GM18502 (cell line): Measurements from ENCODE around the gene INSM2.

Experiments used
- ATAC-seq: cut with Tn5 transposase; IDR thresholded peaks from one replicate; pipeline ENCODE4 v1.9.1; 2021; ENCODE audit warnings: mild to moderate bottlenecking; ENCODE audit not compliant: unreplicated experiment, poor library complexity

INSM2 gene

DNA sequence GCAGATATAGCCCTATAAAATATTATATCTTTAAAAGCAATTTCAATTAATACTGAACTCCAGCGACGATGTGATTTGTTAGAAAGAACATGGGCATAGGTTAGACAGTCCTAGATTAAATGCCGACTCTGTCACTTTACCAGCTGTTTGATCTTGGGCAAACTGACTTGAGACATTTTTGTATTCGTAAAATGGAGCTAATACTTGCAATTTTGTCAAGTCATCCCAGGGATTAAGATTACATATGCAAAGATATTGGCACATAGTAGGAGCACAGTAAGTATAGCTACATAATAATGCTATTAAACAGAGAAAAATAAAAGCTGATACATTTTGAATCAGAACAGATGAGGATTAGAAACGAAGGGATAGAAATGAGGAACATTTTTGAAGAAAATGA, 9.0 kb downstream of the INSM2 start:
- ATAC-seq = no peak

DNA sequence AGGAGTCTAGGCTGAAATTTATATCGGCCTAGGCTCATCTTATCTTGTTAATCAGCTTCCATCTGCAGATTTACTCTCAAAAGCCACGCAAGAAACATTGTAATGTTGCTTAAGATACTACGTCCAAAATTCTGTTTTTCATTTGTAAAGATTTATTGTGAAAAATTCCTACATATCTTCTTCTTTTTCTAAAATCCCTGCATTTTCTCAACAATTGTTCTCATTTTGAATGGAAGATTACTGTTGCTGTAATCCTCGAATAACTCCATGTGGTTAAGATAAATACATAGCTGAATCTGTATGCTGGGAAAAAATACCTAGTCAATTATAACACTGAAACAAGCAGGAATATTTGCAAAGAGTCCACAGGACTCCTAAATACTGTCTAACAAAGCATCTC, 15.6 kb downstream of the INSM2 start:
- ATAC-seq = no peak

DNA sequence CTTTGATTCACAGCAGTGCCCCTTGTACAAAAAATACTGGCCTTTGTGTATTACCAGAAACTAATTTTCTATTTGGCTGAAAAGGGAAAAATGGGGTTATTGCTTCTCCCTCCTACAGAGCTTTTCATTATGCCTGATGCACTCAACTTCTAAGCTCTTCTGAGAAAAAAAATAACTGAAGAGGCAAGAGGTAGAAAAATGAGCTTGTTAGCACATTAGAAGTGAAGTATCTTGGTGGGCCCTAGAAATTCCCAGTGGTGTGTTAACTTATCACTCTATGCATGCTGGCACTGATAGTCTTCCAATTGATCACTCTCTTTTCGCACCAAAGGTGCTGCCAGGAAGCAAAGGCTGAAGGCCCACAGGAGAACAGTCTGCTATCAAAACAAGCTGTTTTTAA, 17.1 kb downstream of the INSM2 start:
- no peak for ATAC-seq

DNA sequence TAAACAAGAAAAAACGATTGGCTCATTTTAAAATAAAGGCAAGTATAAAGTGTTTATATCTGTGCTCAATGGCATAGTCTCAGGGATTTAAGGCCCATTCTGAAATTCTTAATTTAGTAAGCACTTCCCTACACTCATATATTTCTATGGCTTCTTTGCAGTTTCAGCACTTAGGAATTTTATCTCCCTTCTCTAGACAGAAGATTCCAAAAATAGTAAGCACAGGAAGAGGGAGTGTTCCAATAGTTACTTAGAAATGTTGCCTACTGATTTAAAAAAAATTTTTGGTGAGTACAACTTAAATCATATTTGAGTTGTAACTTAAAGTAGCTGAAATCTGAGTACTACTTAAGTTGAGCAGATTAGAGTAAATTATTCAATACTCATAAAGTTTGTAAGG, 19.8 kb downstream of the INSM2 start:
- ATAC-seq = no peak

DNA sequence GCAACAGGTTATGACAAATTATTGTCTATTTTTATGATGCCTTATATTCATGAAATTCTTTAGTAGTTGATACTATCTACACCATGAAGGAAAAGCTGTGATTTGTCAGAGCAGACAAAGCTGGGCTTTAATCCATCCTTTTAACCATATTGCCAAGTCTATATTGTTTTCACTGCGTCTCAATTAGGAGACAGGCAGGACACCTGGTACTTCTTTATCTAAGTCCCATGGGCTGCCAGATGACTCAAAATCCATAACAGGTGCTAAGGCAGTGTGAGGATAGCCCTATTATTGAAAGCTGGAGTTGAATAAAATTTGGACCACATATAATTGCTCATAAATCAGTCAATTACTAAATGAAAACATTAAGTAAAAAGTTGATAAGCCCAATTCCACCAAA, 22.6 kb downstream of the INSM2 start:
- ATAC-seq = no peak

DNA sequence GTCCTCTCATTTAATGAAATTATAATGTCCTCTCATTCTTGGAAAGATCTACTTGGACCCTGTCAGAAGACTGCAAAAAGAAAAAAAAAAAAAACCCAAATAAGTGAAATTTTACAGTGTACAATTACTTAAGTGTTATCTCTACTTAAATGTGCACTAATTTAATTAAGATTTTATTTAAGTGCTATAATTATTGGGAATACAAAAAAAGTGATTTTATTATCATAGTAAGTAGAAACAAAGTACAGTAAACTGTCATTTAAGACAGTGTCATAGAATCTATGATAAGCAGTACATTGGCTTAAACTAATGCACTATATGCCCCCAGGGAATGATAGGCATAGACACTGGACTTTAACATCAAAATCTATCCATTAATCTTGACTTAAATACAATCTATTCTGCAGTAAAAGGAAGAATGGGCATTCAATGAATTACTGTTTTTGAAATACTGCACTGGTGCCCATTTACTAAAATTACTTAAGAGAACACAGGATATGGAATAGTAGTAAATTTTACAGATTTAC, 23.3 kb downstream of the INSM2 start:
- ATAC-seq = no peak

DNA sequence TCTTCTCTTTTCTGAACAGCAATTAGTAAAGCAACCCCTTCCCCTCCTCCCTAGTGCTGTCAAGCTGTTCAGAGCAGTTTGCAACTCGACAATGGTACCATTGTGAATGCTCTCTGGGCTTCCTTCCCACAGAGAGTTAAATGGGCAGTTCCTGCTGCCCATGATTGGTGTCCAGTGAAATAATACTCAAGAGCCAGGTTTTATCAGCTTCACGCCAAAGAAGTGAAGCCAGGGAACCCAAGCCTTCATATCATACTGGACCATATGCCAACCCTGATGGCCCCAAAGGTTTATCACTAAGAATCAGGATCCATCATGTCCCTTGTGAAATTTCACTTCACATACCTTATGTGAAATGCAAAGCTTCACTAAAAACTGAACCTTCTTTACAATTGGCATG, 24.7 kb downstream of the INSM2 start:
- ATAC-seq = no peak

DNA sequence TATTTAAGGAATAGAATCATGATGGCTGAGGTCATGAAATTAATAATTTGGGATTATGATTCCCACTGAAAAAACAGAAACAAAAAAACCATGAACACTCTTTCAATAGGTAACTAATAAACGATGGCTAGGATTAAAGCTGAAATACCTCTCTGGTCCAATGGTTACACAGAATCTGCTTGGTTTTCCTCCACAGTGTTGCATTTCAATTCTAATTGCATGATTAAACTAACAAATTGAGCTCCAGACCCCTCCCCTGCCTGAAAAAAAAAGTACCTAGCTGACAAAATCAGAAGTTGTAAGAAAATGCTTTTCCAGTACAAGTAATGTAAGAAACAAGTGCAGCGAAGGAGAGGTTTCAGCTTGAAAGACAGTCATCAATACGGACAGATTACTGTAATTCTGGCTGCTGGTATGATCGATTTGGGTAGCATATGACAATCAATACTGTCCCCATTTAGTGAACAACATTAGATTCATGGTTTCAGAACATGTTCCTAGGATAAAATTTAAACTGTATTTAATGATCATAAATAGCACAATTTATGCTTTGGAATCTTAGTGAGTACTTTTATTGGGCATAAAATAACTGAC, 32.0 kb downstream of the INSM2 start:
- ATAC-seq = no peak

DNA sequence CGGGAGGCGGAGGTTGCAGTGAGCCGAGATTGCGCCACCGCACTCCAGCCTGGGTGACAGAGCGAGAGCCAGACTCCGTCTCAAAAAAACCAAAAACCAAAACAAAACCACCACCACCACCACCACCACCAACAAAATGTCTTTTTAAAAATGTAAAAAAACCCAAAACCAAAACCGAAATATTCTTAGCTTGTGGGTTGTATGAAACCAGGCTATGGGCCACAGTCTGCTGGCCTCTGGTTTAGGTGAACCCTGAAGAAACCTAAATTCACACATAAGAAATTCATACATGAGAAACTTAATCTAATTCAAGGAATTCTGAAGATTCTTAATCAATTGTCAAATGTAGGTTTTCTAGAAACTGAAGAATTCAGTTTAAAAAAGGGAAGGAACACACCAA, 37.6 kb downstream of the INSM2 start:
- ATAC-seq = no peak

DNA sequence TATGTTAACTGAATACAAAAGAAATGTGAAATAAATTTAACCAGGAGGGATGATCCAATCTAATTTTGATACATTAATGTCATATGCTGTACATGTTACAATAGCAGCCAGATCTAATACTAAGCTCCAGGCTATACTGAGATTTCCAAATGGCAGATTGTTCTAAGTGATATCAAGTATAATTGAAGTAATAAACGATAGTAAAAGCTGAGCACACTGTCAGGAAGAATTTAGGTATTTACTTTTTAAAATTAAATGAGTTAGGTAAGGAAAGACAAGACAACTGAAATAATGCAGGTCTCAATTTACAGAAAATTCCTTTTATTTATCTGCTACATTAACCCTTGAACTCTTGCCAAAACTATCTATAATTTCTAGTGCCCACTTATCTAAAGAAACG, 39.9 kb downstream of the INSM2 start:
- ATAC-seq = no peak

DNA sequence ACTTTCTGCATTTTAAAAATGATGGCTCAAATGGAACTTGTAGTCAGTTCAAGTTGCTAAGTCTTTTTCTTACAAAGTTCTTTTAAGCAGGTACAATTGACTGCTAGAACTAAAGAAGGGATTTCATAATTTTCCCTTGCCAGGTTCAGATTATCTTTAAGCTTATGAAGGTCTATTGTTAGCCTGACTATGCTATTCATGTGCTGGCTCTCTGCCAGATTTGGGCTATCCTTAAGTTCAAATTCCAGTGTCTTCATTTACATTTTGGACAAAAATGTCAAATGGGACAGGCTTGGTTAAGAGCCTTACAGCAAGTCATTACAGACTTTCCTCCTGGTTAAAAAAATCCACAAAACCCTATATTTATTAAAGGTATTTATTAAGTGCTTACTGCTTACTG, 42.3 kb downstream of the INSM2 start:
- no peak for ATAC-seq

DNA sequence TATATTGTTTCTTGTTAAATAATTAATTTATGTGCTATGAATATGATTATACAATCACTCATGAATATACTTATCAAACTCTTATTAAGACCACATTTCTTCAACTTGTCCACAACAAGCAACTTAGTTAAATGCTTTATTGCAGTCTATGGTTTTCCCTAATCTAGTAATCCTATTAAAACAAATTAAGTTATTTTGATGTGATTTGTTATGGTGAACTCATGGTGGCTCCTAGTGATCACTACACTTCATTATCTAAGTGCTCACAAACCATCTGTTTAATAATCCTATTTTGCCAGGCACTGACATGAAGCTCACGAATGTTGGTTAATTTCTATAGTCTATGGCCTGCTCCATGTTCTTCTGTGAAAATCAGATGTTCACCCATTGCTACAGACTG, 42.9 kb downstream of the INSM2 start:
- no peak for ATAC-seq

DNA sequence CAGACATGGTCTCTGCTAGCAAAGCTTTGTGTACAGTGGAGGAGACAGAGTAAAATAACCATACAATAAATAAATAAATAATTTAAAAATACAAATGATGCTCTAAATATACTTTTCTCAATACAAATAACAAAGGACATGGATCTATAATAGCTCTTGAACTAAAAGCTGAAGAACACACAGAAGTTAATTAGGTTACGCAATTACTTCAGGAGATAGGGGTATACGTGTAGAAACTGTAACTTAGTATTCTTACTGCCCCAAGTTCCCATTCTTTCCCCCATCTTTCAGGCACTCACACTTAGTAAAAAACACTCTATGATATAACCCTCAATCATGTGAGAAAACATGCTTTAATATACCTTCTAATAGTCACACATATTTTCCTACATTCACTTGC, 44.2 kb downstream of the INSM2 start:
- ATAC-seq = no peak

DNA sequence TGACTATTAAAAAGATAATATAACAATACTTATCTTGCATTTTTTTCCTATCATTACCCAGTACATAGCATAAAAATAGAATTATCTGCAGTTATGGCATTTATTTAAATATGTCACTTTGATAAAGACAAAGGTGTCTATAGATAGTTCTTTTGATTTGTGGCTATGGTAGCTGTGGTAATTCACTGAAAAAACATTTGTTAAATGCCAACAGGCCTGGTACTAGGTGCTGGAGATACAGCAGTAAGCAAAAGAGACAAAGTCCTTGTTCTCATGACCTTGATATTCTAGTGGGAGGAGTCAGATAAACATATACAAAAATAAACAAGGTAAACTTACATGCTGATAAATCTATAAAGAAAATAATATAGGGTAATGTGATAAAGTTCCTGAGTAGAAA, 44.7 kb downstream of the INSM2 start:
- ATAC-seq = no peak
